Activated CD8-positive, alpha-beta memory T cell treated with anti-CD3 and anti-CD28 coated beads, Interleukin-2, amount 50 U/mL, for 4 hours (primary cell): Measurements from ENCODE around the gene MED29.
"Not testable (repeated sequence)": the region's sequence is repeated elsewhere in the genome, so short reads cannot be mapped to it uniquely, and the experiment has no call there.

ENCODE experiments used
- DNase-seq: peaks from one replicate; pipeline ENCODE4 v3.0.0-alpha.2; 2020

Gene MED29

DNA sequence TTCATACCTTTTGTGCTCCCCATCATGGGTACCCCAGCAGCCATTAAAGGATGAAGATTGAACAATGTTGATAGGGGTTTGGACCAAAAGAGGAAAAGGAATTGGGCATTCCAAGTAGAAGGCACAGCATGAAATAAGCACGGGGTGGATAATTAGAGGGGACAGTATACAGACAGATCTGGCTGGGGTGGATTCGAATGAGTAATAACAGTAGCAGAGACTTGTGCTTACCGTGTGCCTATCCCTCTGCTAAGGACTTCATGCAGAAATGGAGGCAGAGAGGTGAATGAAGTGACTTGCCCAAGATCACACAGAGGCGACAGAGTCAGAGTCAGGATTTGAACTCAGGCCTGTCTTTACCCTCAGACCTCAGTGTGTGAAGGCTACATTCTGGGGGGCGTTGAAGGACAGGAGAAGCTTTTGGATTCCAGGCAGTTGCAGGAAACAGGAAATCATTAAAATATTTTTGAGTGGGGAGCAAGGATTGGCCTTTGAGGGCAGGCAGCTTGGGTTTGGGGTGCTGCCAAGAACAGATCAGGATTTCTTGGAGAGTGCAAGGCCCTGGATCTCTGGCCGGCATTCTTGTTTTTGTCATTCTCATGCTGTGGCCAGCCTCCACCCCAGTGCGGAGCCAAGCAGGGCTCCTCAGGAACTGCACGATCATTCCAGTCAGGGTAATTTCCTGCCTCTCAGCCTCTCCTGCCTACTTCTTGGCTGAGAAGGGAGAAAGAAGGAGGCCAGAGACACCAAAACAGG, 19.0 kb upstream of the MED29 start:
- DNase-seq: no peak

DNA sequence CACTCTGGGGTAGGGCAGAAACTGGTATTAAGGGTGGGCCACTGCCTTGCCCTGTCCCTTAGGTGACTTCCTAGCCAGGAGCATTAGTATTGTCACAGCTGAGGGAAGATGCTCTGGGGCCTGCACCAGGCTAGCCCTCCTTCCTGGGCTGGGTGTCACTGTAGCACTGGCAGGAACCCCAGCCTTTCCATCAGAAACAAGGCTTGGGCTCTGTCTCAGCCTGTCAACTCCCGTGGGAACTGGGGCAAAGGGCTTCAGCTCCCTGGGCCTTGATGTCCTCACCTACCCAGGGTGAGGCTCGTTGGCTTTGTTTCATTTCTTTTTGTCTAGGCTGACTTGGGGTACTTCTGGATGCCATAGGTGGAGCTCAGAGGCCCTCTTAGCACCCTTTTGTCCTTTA, 18.2 kb upstream of the MED29 start:
- DNase-seq: no peak

DNA sequence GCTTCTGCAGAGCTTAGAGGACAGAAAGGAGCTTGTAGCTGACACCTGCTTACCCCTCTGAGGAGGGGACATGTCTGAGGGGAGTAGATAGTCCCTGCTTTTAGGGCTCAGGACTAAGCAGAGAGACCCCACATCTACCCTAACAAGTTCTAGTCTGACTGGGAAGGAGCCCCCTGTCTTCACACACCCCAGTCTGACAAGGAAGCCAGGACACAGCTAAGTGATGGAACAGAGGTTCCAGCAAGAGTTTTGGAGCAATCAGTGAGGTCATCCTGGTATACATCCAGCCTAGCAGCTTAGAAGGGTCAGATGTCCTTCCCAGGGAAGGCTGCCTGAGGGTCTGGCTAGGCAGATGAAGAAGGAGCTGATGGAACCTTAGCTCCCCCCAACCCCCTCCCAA, 15.2 kb upstream of the MED29 start:
- DNase-seq: no peak

DNA sequence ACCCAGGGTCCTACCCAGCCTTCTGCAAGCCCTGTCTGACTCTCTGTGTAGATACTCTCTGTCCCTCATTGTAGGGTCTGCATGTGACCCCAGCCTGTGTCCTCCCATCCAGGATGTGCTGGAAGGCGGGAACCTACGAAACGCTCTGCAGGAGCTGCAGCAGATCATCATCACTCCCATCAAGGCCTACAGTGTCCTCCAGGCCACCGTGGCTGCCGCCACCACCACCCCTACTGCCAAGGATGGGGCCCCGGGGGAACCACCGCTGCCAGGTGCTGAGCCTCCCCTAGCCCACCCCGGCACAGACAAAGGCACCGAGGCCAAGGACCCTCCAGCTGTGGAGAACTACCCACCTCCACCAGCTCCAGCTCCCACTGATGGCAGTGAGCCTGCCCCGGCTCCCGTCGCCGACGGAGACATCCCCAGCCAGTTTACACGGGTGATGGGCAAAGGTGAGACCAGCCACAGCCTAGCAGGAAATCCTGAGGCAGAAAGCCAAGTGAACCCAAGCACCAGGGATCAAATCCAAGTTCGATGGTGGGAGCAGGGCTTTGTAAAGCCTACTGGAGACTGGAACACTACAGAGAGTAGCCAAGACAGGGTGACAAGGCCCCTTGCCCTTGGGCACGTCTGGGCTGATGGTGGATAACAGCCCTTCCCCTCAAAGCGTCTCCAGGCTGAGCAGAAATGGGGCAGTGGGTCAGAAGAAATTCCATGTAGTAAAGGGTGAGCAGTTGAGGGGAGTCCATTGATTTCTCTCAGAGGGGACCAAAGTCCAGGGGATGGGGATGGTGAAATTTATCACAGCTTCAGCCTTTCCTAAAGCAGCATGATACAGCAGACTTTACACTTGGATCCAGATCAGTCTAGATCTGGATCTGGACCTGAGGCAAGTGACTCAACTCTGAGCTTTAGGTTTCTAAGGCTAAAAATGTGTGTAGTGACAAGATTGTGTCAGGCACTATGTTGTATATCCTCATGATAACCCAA, 13.5 kb upstream of the MED29 start:
- no peak for DNase-seq

DNA sequence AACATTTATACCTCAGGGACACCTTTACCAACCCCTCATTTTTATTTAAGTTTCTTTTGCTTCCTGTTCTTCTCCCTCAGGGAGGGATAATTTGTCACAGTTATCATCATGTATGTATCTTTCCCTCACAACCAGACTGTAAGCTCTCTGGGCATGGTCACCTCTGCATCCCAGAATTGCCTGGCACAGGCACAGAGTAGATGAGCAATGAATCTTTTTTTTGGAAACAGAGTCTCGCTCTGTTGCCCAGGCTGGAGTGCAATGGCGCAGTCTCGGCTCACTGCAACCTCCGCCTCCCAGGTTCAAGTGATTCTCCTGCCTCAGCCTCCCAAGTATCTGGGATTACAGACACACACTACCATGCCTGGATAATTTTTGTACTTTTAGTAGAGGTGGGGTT, 11.8 kb upstream of the MED29 start:
- not testable (repeated sequence) for DNase-seq

DNA sequence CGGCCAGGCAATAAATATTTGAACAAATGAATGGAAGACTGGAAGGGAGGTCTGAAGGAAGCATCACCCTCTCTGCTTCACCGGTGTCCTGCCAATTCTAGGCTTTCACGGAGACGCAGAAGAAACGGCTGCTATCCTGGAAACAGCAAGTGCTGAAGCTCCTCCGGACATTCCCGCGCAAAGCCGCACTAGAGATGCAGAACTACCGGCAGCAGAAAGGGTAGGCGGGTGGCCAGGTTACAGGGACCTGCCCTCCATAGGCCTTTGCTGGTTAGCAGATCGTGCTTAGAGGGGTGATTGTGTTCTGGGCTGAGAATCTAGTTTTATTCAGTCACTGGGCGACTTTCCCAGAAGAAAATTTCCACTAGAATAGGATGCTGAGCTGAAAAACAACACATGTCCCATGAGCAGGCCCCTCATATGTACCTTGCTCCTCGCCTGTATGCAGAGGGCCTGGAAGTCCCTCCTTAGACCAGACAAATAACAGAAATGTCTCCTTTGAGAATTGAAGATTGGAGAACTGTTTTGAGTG, 11.2 kb upstream of the MED29 start:
- no peak for DNase-seq

DNA sequence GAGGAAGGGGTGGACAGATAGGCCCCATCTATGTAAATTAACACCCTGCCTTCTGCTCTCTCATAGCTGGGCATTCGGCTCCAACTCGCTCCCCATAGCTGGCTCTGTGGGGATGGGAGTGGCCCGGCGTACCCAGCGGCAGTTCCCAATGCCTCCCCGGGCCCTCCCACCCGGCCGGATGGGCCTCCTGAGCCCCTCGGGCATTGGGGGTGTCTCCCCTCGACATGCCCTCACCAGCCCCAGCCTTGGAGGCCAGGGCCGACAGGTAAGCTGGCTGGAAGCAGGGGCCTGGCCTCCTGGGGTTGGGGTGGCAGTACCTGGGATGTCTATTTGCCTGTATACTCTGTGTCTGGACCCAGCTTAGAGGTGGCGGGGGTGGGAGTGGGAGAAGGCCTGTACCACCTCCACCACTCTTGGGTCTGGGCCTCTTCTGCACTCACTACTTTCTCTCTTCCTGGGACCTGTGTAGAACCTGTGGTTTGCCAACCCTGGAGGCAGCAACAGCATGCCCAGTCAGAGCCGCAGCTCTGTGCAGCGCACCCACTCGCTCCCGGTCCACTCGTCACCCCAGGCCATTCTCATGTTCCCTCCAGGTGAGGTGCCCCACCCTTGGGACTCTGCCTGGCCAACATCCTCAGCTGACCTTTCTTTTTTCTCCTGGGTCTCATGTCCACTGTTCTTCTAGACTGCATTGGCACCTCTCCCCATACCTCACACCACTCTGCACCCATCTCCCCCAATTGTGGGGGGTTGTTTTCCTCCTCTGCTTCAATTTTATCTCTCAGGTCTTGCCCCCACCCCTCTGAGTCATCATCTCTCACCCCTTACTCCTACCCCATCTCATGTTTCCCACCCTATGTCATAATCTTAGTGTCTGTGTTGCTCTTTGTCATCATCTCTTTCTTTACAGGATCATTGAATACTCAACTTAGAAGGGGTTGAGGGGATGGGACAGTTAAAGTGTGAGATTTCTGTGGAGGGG, 10.4 kb upstream of the MED29 start:
- DNase-seq: no peak

DNA sequence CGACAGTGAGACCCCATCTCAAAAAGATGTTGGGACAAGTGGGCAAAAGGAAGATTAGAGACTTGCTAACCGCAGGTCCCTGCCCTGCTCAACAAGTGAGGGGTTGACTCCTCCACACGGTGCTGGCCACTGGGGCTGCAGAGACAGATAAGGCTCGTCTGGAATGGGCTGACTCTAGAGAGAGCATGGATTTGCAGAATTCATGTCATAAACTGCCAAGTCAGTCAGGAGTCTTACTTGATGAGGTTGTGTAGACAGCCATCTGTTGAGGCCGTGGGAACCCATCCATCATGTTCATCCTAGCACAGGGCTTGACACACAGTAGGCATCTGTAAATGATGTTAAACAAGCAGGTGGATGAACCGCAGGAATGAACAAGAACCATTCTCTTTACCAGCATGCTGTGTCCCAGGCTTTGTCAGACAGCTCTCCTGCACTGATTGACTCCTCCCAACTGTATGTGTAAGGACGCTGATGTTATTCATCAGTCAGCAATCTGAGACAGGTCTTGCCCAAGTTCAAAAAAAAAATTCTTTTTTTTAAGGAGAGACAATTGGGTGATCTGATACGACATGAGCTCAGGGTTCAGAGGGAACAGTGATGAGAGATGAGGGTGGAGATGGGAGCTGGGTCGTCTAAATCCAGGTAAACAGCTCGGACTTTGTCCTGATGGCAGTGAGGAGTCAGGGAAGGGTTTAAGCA, 9.1 kb upstream of the MED29 start:
- no peak for DNase-seq

DNA sequence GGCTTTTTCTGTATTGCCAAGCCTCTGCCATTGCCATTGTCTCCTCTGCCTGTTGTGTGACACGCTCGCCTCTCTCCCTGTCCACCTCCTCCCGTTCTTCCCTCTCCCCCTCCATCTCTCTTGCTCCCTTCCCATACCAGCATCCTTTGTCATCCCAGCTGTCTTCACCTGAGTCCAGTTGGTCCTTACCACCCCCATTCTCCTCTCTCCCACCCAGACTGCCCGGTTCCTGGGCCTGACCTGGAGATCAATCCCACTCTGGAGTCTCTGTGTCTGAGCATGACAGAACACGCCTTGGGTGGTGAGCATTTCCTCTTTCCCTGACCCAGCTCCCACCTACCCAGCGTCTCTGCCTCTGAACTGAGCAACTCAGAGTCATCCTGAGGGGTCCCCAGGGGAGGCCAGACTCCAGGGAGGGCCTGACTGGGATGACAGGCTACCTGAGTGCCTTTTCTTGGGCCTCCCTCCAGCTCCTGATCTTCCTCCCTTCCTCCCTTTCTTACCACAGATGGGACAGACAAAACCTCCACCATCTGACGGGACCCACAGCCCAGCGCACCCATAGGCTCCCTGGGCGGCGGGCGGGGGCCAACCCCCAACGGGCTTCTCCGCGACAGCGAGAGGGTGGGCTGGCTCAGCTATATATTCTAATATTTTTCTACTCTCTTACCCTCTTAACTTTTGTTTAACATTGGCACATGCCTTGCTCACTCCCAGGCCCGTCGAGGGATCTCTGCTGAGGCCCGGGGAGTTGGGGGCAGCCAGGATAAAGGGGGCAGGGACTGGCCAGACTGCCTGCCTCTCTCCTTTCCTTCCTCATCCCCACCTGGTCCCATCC, 8.0 kb upstream of the MED29 start:
- no peak for DNase-seq

DNA sequence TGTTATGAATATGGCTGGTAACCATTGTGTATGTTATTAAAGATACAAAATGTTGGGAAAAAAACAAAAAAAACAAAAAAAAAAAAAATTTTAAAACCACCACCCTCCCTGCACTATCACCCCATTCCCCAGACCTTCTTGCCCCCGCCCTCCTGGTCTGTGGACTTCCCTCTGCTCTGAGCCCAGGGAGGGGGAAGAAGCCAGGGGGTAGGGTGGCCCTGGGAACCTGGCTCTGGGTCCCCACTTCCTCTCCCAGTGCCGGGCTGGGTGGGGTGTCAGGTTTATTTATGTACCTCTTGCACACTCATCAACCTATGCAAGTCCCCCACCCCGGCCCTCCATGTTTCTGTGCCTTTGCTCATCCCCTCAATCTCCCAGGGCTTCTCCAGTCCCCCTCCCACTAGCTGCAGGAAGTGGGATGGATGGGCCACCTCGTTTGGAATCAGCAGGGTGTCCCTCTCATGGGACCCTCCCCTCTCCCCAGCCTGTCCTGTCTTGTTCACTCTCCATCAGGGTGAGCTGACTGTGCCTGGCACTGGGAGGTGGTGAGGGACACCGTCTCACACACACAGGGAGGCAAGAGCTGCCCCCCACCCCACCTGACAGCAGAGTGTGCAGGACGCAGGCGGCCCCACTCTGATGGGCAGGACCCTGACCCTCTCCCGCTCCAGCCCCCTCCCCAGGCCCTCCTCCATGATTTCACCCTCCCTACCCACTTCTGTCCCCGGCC, 6.2 kb upstream of the MED29 start:
- DNase-seq: no peak

DNA sequence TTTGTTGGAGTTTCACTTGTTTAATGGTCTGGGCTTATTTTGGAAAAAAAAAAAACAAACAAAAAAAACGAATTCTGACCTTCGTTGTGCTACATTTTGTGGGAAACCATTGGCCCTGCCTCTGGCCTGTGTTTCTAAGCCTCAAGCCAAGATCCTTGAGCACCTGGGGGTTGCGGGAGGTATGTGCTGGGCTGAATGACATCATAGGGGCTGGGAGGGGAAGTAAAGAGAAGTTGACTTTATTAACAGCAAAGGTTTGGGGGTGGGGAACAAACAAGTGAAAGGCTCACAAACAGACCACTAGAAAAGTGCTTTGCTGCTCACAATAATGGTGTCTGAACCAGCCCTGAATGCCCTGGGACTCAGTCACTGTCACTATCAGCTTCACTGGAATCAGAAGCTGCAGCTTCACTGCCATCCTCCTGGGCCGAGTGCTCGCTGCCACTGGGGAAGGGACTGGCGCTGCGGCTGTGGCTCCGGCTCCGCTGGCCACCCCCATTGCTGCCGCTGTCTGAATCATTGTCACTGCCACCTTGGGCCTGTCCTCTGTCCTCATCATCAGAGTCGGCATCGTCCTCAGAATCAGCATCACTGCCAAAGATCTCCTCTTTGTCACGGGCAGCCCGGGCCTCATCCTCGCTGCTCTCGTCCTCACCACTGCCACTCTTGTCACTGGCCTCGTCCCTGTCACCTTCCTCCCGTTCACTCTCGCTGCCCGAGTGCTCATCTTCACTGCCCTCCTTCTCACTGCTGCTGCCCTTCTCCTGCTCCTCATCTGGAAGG, 5.4 kb upstream of the MED29 start:
- no peak for DNase-seq

DNA sequence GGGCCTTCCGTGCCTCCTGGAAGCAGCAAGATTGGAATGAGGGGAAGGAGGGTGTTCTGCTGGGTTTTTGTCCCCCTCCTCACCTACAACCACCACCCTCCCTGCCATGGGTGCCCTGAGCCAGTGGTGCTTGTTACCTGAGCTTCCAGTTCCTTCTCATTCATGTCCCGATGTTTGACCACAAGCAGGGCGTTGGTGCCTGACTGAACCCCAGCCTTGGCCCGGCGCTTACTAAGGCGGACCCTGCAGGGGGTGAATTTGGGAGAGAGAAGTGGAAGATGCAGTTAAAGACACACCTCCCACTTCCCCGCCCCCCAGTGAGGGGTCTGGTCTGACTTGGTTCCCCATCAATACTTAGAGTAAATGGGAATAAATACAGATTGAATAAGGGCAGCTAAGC, 4.6 kb upstream of the MED29 start:
- no peak for DNase-seq

DNA sequence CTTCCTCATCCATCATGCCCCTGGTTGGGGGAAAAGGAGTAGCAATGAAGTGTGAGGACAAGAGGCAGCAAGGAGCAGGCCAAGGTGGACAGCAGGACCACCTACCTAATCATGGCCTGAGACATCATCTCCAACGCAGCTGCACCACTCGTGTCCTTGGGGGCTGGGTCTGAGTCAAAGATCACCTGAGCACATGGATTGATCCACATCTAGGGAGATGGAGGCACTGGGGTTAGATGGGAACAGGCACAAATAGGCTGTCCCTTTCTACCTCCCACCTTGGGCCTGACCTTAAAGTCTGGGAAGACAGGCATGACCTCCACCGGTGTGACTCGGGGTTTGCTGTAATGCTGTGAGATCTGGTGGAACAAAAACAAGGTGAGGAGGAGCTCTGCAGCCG, 2.5 kb upstream of the MED29 start:
- DNase-seq: no peak

DNA sequence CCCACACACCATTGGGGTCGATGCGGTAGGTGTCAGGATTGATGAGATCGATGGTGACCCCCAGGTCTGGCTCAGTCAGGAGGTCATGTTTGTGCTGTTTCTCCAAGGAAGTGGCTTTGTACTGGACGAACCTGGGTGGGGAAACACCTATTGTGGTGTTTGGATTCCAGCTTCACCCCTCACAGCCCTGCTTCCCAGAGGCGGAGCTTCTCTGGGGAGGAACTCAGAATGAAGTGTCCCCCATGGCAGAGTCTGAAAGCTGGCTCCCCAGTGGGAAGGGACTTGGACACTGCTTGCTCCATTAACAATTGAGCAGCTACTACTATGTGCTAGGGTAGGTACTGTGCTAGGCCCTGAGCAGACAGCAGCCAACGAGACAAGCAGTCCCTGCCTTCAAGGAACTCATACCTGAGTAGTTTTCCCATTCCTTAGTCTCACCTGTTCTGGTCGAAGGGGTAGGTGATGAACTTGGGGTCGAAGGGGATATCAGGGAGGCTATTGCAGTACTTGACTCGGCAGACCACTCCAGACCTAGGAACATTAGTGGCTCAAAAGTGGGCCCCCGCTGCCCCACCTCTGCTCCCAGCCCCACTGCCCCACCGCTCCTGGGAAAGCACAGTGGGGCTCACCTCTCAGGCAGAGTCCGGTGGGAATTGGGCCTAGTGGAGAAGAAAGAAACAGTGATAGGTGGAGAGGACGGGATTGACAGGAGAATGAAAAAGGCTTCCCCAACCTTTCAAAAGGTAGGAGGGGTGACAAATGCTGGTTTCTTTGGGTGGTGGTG, 1.4 kb upstream of the MED29 start:
- no peak for DNase-seq

DNA sequence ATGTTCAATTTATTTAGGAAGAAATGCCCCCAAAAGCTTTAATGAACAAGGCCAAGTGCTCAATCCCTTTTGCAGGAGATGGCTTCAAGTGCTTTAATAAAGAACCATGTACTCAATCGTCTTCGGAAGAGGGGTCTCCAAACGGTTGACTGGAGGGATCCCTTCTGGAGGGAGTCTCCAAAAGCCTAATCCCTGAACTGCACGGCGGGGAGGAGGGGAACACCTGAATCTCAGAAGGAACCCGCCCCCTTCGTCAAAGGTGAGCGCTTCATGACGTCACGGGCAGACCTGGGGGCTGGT, 777 bp upstream of the MED29 start:
- peak; percentile 80 for DNase-seq

DNA sequence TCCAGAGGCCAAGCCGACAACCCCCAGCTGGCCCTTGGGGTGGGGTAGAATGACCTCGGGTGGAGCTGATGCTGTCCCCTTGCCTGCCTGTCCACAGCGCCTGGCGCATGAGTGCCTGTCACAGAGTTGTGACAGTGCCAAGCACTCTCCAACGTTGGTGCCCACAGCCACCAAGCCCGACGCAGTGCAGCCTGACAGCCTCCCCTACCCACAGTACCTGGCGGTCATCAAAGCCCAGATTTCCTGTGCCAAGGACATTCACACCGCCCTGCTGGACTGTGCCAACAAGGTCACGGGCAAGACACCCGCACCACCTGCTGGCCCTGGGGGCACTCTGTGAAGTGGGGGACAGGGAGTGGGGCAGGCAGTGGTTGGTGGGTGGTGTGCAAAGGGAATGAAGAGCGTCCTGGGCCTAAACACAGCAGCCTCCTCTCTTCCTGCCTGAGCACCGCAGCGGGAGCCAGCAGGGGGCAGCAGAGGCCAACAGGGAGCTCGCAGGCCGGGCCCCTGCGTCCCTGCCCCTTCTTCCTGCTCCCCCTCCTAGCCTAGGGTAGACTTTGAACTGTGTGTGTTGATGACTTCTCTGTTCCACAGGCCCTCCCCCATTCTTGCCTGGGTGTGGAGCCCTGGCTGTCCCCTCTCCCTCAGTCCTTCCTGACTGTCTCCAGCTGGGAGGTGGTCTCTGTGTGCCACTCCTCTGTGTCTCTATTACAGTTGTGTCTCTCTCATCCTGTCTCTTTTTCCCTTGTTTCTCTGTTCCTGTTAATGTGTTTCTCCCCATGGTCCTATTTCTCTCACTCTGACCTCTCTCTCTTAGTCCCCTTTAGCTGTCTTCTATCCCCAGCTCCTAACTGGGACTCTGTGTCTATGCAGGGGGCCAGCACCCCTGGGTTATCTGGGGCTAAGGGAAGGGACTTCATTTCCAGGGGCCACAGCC, 6.5 kb downstream of the MED29 start:
- DNase-seq: peak; percentile 97

DNA sequence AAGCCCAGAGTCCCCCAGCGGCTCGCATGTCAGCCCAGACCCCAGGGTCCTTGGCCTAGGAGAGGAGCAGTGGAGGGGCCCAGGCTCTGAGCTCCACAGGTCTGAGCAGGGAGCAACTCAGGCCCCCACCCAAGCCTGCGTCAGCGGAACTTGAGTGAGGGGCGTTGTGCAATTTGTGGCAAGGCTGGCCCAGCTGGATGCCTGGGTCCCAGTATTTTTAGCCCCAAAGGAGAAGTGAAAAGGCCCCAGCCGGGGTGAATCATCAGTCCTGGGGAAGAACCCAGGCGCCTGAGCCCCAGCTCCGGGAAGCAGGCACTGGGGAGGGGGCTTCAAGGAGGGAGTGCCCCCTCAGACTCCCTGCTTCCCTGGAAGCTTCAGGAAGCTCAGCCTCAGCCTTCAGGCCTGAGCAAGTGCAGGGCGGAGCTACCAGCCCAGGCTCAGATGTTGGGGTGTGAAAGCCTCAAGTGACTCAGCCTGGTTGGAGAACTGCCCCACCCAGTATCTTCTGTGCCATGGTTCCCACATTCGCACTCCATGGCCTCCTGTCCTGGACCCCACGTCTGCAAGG, 7.2 kb downstream of the MED29 start:
- peak; percentile 59 for DNase-seq
